K562 (cell line): ENCODE measurements around the gene FZD4. TPM values are rescaled to one million over a fixed set of nuclear protein-coding genes. Genes with fewer than 3 reads are reported as not detected.

ENCODE experiments used
- ATAC-seq: fragments of 200-7000 bp; cut with Tn5 transposase; 3 replicates; pipeline ENCODE4 v1.9.1; 2020; ENCODE audit warnings: moderate library complexity
- BruUV-seq: library from RNA; stranded (reverse); fragments of 400-500 nt; replicated peaks from 2 replicates; lab custom pipeline; 2021; lab: Mats Ljungman, UMichigan
- CTCF ChIA-PET: fragments of 300-600 bp; formaldehyde crosslinking; extraction: SDS; loops from one replicate; lab custom pipeline; 2021; ENCODE audit warnings: low intra/inter-chr PET ratio; lab: Yijun Ruan, JAX
- POLR2A ChIA-PET: fragments of 300-600, 350-650 bp; sonication (Branson Sonifier 250); formaldehyde crosslinking; extraction: SDS; loops from one replicate; lab custom pipeline; 2021; ENCODE audit warnings: antibody characterized with exemption, inconsistent platforms; lab: Yijun Ruan, JAX
- DNase-seq, 4 experiments: peaks; one replicate each; pipeline versions ENCODE4 v3.0.0 to v3.0.0-alpha.2; 2011 to 2018; ENCODE audit warnings: low spot score in 3 of 4, mixed read lengths in 3 of 4; ENCODE audit errors: extremely low read depth in 1 of 4
- FAIRE-seq: peaks from 2 replicates; lab custom pipeline; 2011; peaks lifted over from hg19 to GRCh38; lab: Jason Lieb, UNC
- H2AFZ ChIP-seq: 2 replicates; pipeline ENCODE4 v1.6.0; 2011; ENCODE audit warnings: low read depth, low read length, control low read depth, inconsistent platforms
- H3K27ac ChIP-seq: fragments of 200-600 bp; 3 replicates; pipeline ENCODE4 v1.8.0; 2011; ENCODE audit warnings: low read depth, mild to moderate bottlenecking, control low read depth, inconsistent platforms, low read length, moderate library complexity, mixed read lengths; ENCODE audit errors: extremely low read depth
- H3K27me3 ChIP-seq, 2 experiments: fragments of 300-600 bp in 1 of 2; 2 replicates in 1 of 2; 3 replicates in 1 of 2; pipeline versions ENCODE4 v1.6.0 to v1.8.0; 2011; ENCODE audit warnings: inconsistent platforms in 2 of 2, low read length in 2 of 2, mild to moderate bottlenecking in 1 of 2, mixed read lengths in 1 of 2, moderate library complexity in 1 of 2; ENCODE audit not compliant: control insufficient read depth in 2 of 2, insufficient read depth in 2 of 2
- H3K36me3 ChIP-seq: fragments of 300-600 bp; 3 replicates; pipeline ENCODE4 v1.8.0; 2011; ENCODE audit warnings: mild to moderate bottlenecking, low read length, inconsistent platforms; ENCODE audit not compliant: control insufficient read depth, insufficient read depth
- H3K4me1 ChIP-seq, 2 experiments: fragments of 200-600 bp in 1 of 2; replicated peaks in 1 of 2; 2 replicates in 1 of 2; 3 replicates in 1 of 2; pipeline versions ENCODE4 v1.5.1 to v1.8.0; 2011; ENCODE audit warnings: inconsistent platforms in 2 of 2, low read length in 2 of 2, mild to moderate bottlenecking in 1 of 2, mixed read lengths in 1 of 2, moderate library complexity in 1 of 2; ENCODE audit not compliant: control insufficient read depth in 2 of 2, insufficient read depth in 2 of 2
- H3K4me2 ChIP-seq: 2 replicates; pipeline ENCODE4 v1.6.1; 2011; ENCODE audit warnings: low read length, control low read depth, inconsistent platforms, mixed read lengths; ENCODE audit not compliant: insufficient read depth
- H3K4me3 ChIP-seq: fragments of 200-600 bp; sonication (generic), shearing (Covaris generic); 2 replicates; pipeline ENCODE4 v1.5.1; 2016; ENCODE audit warnings: control low read depth, inconsistent platforms
- H3K79me2 ChIP-seq: fragments of 200-600 bp; 3 replicates; pipeline ENCODE4 v1.8.0; 2011; ENCODE audit warnings: low read length, inconsistent platforms; ENCODE audit not compliant: control insufficient read depth, insufficient read depth
- H3K9ac ChIP-seq, 2 experiments: 2 replicates each; pipeline versions ENCODE4 v1.6.0 to v1.6.1; 2011; ENCODE audit warnings: low read depth in 2 of 2, low read length in 2 of 2, control low read depth in 1 of 2, inconsistent platforms in 1 of 2, mild to moderate bottlenecking in 1 of 2, mixed read lengths in 1 of 2; ENCODE audit not compliant: insufficient read depth in 1 of 2
- H3K9me1 ChIP-seq: one replicate; pipeline ENCODE4 v1.6.0; 2011; ENCODE audit warnings: inconsistent platforms, mild to moderate bottlenecking, low read length, moderate library complexity; ENCODE audit not compliant: control insufficient read depth, insufficient read depth
- H3K9me3 ChIP-seq: replicated peaks from 2 replicates; pipeline ENCODE4 v1.5.1; 2011; ENCODE audit warnings: low read depth, low read length, inconsistent platforms; ENCODE audit not compliant: control insufficient read depth, insufficient read depth
- H4K20me1 ChIP-seq: replicated peaks from 2 replicates; pipeline ENCODE4 v1.6.1; 2011; ENCODE audit warnings: low read length, inconsistent platforms, mixed read lengths; ENCODE audit not compliant: control insufficient read depth, insufficient read depth
- ARID1B ChIP-seq: fragments of 450-650 bp; IDR thresholded peaks from 2 replicates; pipeline ENCODE4 v1.6.1; 2016; ENCODE audit warnings: antibody characterized with exemption, mild to moderate bottlenecking, inconsistent platforms
- CBFA2T3 ChIP-seq: fragments of 450-650 bp; IDR thresholded peaks from 2 replicates; pipeline ENCODE4 v1.6.1; 2017
- CREM ChIP-seq: IDR thresholded peaks from 2 replicates; pipeline ENCODE4 v1.6.1; 2014; ENCODE audit warnings: antibody characterized with exemption, low read depth
- FOXJ3 ChIP-seq: sonication (generic); formaldehyde crosslinking; IDR thresholded peaks from 2 replicates; pipeline ENCODE4 v1.4.0; 2020; ENCODE audit warnings: mild to moderate bottlenecking, missing genetic modification reagents
- MEF2A ChIP-seq: IDR thresholded peaks from 2 replicates; pipeline ENCODE4 v1.6.1; 2011; ENCODE audit warnings: low read depth, mild to moderate bottlenecking, low read length, moderate library complexity; ENCODE audit not compliant: control insufficient read depth
- MEF2D ChIP-seq: conservative IDR thresholded peaks from 2 replicates; pipeline ENCODE4 v1.6.1; 2016; ENCODE audit warnings: low read depth, missing genetic modification characterization, missing compliant biosample characterization
- NR3C1 ChIP-seq: sonication (generic); formaldehyde crosslinking; IDR thresholded peaks from 2 replicates; pipeline ENCODE4 v1.8.1; 2022; ENCODE audit warnings: missing genetic modification reagents
- RBFOX2 ChIP-seq: fragments of 200-400 bp; formaldehyde crosslinking; IDR thresholded peaks from 2 replicates; pipeline ENCODE4 v1.6.1; 2017; ENCODE audit warnings: low read depth, mild to moderate bottlenecking, low read length, moderate library complexity
- SFPQ ChIP-seq: fragments of 200-400 bp; formaldehyde crosslinking; IDR thresholded peaks from 2 replicates; pipeline ENCODE4 v1.6.1; 2017; ENCODE audit warnings: mild to moderate bottlenecking, low read depth, low read length, moderate library complexity
- SMARCE1 ChIP-seq: fragments of 450-650 bp; IDR thresholded peaks from 2 replicates; pipeline ENCODE4 v1.7.1; 2016; ENCODE audit warnings: mild to moderate bottlenecking
- USF1 ChIP-seq: sonication (generic); formaldehyde crosslinking; IDR thresholded peaks from 2 replicates; pipeline ENCODE4 v1.9.0; 2022; ENCODE audit warnings: mild to moderate bottlenecking, missing genetic modification reagents
- YY1 ChIP-seq, 3 experiments: IDR thresholded peaks; 2 replicates each; pipeline ENCODE4 v1.6.1; 2011; ENCODE audit warnings: low read length in 2 of 3, mild to moderate bottlenecking in 2 of 3, moderate library complexity in 2 of 3, borderline replicate concordance in 1 of 3, control low read depth in 1 of 3, low read depth in 1 of 3; ENCODE audit not compliant: insufficient read depth in 3 of 3, insufficient replicate concordance in 2 of 3, control insufficient read depth in 1 of 3, insufficient read length in 1 of 3; ENCODE audit errors: extremely low read depth in 1 of 3
- ZNF239 ChIP-seq: fragments of 250-450 bp; sonication (Bioruptor Pico); IDR thresholded peaks from 2 replicates; pipeline ENCODE4 v1.4.0; 2020; ENCODE audit warnings: mild to moderate bottlenecking
- ZNF3 ChIP-seq: fragments of 250-450 bp; sonication (Bioruptor Pico); IDR thresholded peaks from 2 replicates; pipeline ENCODE4 v1.5.0; 2021; ENCODE audit warnings: mild to moderate bottlenecking, moderate library complexity
- ZNF431 ChIP-seq: sonication (generic); formaldehyde crosslinking; IDR thresholded peaks from 2 replicates; pipeline ENCODE4 v1.8.0; 2022; ENCODE audit warnings: mild to moderate bottlenecking, missing genetic modification reagents
- ZNF589 ChIP-seq: fragments of 200-800 bp; sonication (Bioruptor generic); IDR thresholded peaks from 2 replicates; pipeline ENCODE4 v1.6.1; 2016; ENCODE audit warnings: low read depth, missing genetic modification characterization, missing compliant biosample characterization
- ZNF785 ChIP-seq: fragments of 250-450 bp; sonication (Bioruptor Pico); IDR thresholded peaks from 2 replicates; pipeline ENCODE4 v1.4.0; 2020; ENCODE audit warnings: mild to moderate bottlenecking
- WGBS: fragments of 100-300 bp; shearing (Covaris generic); methylation state at CpG from one replicate; pipeline ENCODE4 v1.1.6; 2016; ENCODE audit warnings: low coverage, mixed read lengths; ENCODE audit not compliant: insufficient coverage; ENCODE audit errors: missing lambda C conversion rate; 5-methylcytosine and 5-hydroxymethylcytosine counted together
- in situ Hi-C: fragments of 300-500 bp; cut with MboI; formaldehyde crosslinking; loops from 4 replicates; pipeline ENCODE4 v1.15.0; 2018; ENCODE audit warnings: inconsistent platforms, mixed read lengths
- intact Hi-C: fragments of 100-400 bp; cut with micrococcal nuclease; formaldehyde crosslinking; loops from 2 replicates; pipeline ENCODE4 v1.14.2; 2022
- polyA plus RNA-seq, 8 experiments: library from polyadenylated mRNA; depleted of rRNA in 4 of 8; stranded (reverse) in 5 of 8; unstranded in 3 of 8; fragments of >200 nt; fragmentation: Nextera tagmentation in 2 of 8; fragmentation: Illumina TruSeq in 1 of 8; extraction: Ambion mirVana in 2 of 8; extraction: Trizol in 1 of 8; gene quantifications; 2 replicates each; pipeline versions ENCODE4 v1.2.1 to v1.2.3, GENCODE V29; 2011 to 2014; ENCODE audit warnings: inconsistent platforms in 1 of 8, missing spikeins in 1 of 8
- total RNA-seq, 7 experiments: library from RNA; depleted of rRNA in 6 of 7; stranded (reverse); fragments of >200 nt in 6 of 7; fragmentation: Illumina TruSeq in 2 of 7; extraction: Trizol in 2 of 7; gene quantifications; 2 replicates each; pipeline versions ENCODE4 v1.2.1 to v1.2.3, GENCODE V29; 2011 to 2021; ENCODE audit warnings: low replicate concordance in 1 of 7

The FZD4 gene
- total and polyA plus RNA-seq, 9 of the 15 experiments (the other 6 are each of a cell fraction or from before 2014, with no cell fraction given) = 1.2 to 7.9 (median 5.8) TPM

GRCh38 chr11:86954269-86955110 is 705 bp downstream of the FZD4 start:
- Histone ChIP-seq H3K4me3 (peak overlapping the region; percentile 68), H3K27ac (peak overlapping the region; percentile 65), H2AFZ (peak overlapping the region; percentile 86), H3K9ac (peak overlapping the region; percentile 61 to 94; a peak in 3 of 4 replicates), H4K20me1 (no peaks in the 10 kb centered on the region), H3K4me1 (peaks cover 18 to 29% of the 10 kb centered on the region in 2 experiments), H3K4me2 (peak overlapping the region; percentile 78), H3K9me1 (peaks cover 2% of the 10 kb centered on the region), H3K9me3 (no peaks in the 10 kb centered on the region), H3K27me3 (no peaks in the 10 kb centered on the region), H3K36me3 (peaks cover 25% of the 10 kb centered on the region; the same call in 2 of the 3 replicates), H3K79me2 (peaks cover 14% of the 10 kb centered on the region)
- whole genome bisulfite sequencing = under 1% methylated on average over 40 of the region's 43 CpGs
- ChIA-PET POLR2A (interaction anchor here (0.5 to 4.1 kb wide), 8 partner anchors 9 to 359 kb away, joined by 3 to 18 read pairs (median 6); no protein-coding TSS in a partner anchor), CTCF (no interaction called here)
- in situ Hi-C loops = no loop called here
- intact Hi-C loops = loop anchor here (5.0 kb wide), 1 partner anchor 83 kb away; the partner anchor contains the start of gene TMEM135
- ATAC-seq (peak; percentile 7), DNase-seq (peak; percentile 21 to 32 (median 23)), FAIRE-seq (peak; percentile 40)
- BruUV-seq = no TSS peak
- TF ChIP-seq CREM = peak; percentile 12; the same call in 1 of the 2 replicates
- TF ChIP-seq ZNF589 (CRISPR knock-in tag) = no peak
- no peak for TF ChIP-seq FOXJ3 (CRISPR knock-in tag)
- no peak for TF ChIP-seq MEF2D
- peak; percentile 65 for TF ChIP-seq CBFA2T3
- TF ChIP-seq ZNF785 (CRISPR knock-in tag) = no peak
- no peak for TF ChIP-seq MEF2A
- no peak for TF ChIP-seq ZNF239 (CRISPR knock-in tag)
- 0 out of 2 replicates have a peak, but pooled peaks have one; percentile 26 for TF ChIP-seq ZNF431 (CRISPR knock-in tag)
- TF ChIP-seq YY1 (IDR thresholded peaks at IDR 0.05; ENCODE audit: borderline replicate concordance in 1 of 3, control insufficient read depth in 1 of 3, extremely low read depth in 1 of 3, insufficient read depth in 3 of 3, insufficient read length in 1 of 3, insufficient replicate concordance in 2 of 3, low read depth in 1 of 3, low read length in 2 of 3) = no peak
- no peak for TF ChIP-seq ZNF3 (CRISPR knock-in tag)
- TF ChIP-seq ARID1B = peak; percentile 59
- TF ChIP-seq SMARCE1 = 0 out of 2 replicates have a peak, but pooled peaks have one; percentile 38
- no peak for TF ChIP-seq SFPQ
- no peak for TF ChIP-seq USF1 (CRISPR knock-in tag)
- peak; percentile 47; the same call in 1 of the 2 replicates for TF ChIP-seq NR3C1 (CRISPR knock-in tag)
- no peak for TF ChIP-seq RBFOX2
